Stimulated activated CD4-positive, alpha-beta T cell treated with anti-CD3 and anti-CD28 coated beads, Interleukin-4, amount 100 ng/mL, for 4 hours (primary cell): ENCODE data around the gene MTMR3.
"Not testable (repeated sequence)": the region's sequence is repeated elsewhere in the genome, so short reads cannot be mapped to it uniquely, and the experiment has no call there.

Experiments used
- DNase-seq, 2 experiments: peaks; one replicate each; pipeline ENCODE4 v3.0.0-alpha.2; 2020

Gene MTMR3

GRCh38 chr22:29883045-29883774 lies at the start of gene MTMR3:
Gene MTMR3 (plus strand): TSS chr22:29883174. CDS start chr22:29971060, 87,886 bp downstream.
- DNase-seq, result peak; percentile 91 to 94

- DNase-seq, result no peak
Observed at GRCh38 chr22:29833392-29833965, 49.5 kb upstream of the MTMR3 start.

- DNase-seq, result no peak
Observed at GRCh38 chr22:29834046-29834445, 48.9 kb upstream of the MTMR3 start.

- DNase-seq, result not testable (repeated sequence)
Observed at GRCh38 chr22:29836791-29837370, 46.1 kb upstream of the MTMR3 start.

- peak; percentile 99 for DNase-seq
Observed at GRCh38 chr22:29837741-29838598, 45.0 kb upstream of the MTMR3 start, which contains the start of gene ASCC2. Gene ASCC2 (minus strand): TSS chr22:29838274. CDS start chr22:29832325, 5,949 bp downstream.

- no peak for DNase-seq
Observed at GRCh38 chr22:29838599-29838956, 44.4 kb upstream of the MTMR3 start.

- no peak for DNase-seq
Observed at GRCh38 chr22:29839039-29839438, 43.9 kb upstream of the MTMR3 start.

GRCh38 chr22:29840498-29840897 lies 42.5 kb upstream of the MTMR3 start:
- DNase-seq, result no peak

GRCh38 chr22:29842172-29842571 lies 40.8 kb upstream of the MTMR3 start:
- DNase-seq, result no peak

GRCh38 chr22:29842740-29843139 lies 40.2 kb upstream of the MTMR3 start:
- DNase-seq, result no peak

- no peak for DNase-seq
Observed at GRCh38 chr22:29846290-29846689, 36.7 kb upstream of the MTMR3 start.

- no peak for DNase-seq
Observed at GRCh38 chr22:29848111-29848510, 34.9 kb upstream of the MTMR3 start.

GRCh38 chr22:29854432-29854831 lies 28.5 kb upstream of the MTMR3 start:
- DNase-seq, result no peak

- DNase-seq, result no peak
Observed at GRCh38 chr22:29855611-29856181, 27.3 kb upstream of the MTMR3 start.

- DNase-seq, result no peak
Observed at GRCh38 chr22:29856496-29856895, 26.5 kb upstream of the MTMR3 start.

- DNase-seq, result not testable (repeated sequence)
Observed at GRCh38 chr22:29859030-29859429, 23.9 kb upstream of the MTMR3 start.

- no peak for DNase-seq
Observed at GRCh38 chr22:29860006-29860766, 22.8 kb upstream of the MTMR3 start.

GRCh38 chr22:29861672-29862297 lies 21.2 kb upstream of the MTMR3 start:
- no peak for DNase-seq

- DNase-seq, result not testable (repeated sequence)
Observed at GRCh38 chr22:29865572-29865971, 17.4 kb upstream of the MTMR3 start.

- DNase-seq, result no peak
Observed at GRCh38 chr22:29867260-29867659, 15.7 kb upstream of the MTMR3 start.

GRCh38 chr22:29867851-29868250 lies 15.1 kb upstream of the MTMR3 start:
- DNase-seq, result no peak

GRCh38 chr22:29870574-29870973 lies 12.4 kb upstream of the MTMR3 start:
- DNase-seq, result peak in 1 of 2 experiments; percentile 9
